ENCODE data around the gene KCNT2. TPM values are rescaled to one million over a fixed set of nuclear protein-coding genes. Genes with fewer than 3 reads are reported as not detected.

KCNT2 gene
- total RNA-seq, 4 donors from 2014 or later = 0.18 to 3.3 (median 2.0) TPM

- Histone ChIP-seq H3K9me3 (no peaks in the 10 kb centered on the region), H3K4me3 (no peak overlapping the region), H3K4me1 (no peaks in the 10 kb centered on the region), H3K36me3 (no peaks in the 10 kb centered on the region), H3K27ac (no peak overlapping the region), H3K27me3 (no peaks in the 10 kb centered on the region)
- peak in 4 of 6 experiments; percentile 13 to 53 (median 40) for TF ChIP-seq CTCF (IDR thresholded peaks at IDR 0.05)
- TF ChIP-seq POLR2A (IDR thresholded peaks at IDR 0.05) = no peak
- no peak for DNase-seq
Observed at GRCh38 chr1:196355206-196355786, 252.9 kb downstream of the KCNT2 start.

- H3K36me3 ChIP-seq = no peaks in the 10 kb centered on the region
- no peaks in the 10 kb centered on the region for H3K4me1 ChIP-seq
- no peak for DNase-seq
- no peaks in the 10 kb centered on the region for H3K27me3 ChIP-seq
- no peak overlapping the region for H3K4me3 ChIP-seq
- H3K27ac ChIP-seq = no peak overlapping the region
- TF ChIP-seq POLR2A (IDR thresholded peaks at IDR 0.05) (no peak), CTCF (IDR thresholded peaks at IDR 0.05) (no peak)
- no peaks in the 10 kb centered on the region for H3K9me3 ChIP-seq
Observed at GRCh38 chr1:196344453-196344852, 263.8 kb downstream of the KCNT2 start.

GRCh38 chr1:196324345-196324744, 283.9 kb downstream of the KCNT2 start:
- H3K27me3 ChIP-seq = no peaks in the 10 kb centered on the region
- no peak overlapping the region for H3K27ac ChIP-seq
- H3K4me1 ChIP-seq = no peaks in the 10 kb centered on the region
- no peaks in the 10 kb centered on the region for H3K9me3 ChIP-seq
- no peak for DNase-seq
- no peak overlapping the region for H3K4me3 ChIP-seq
- H3K36me3 ChIP-seq = no peaks in the 10 kb centered on the region
- no peak for TF ChIP-seq CTCF (IDR thresholded peaks at IDR 0.05)
- TF ChIP-seq POLR2A (IDR thresholded peaks at IDR 0.05) = no peak

- Histone ChIP-seq H3K27me3 (no peaks in the 10 kb centered on the region), H3K27ac (no peak overlapping the region), H3K4me3 (no peak overlapping the region), H3K36me3 (no peaks in the 10 kb centered on the region), H3K4me1 (no peaks in the 10 kb centered on the region), H3K9me3 (no peaks in the 10 kb centered on the region)
- TF ChIP-seq POLR2A (IDR thresholded peaks at IDR 0.05) = no peak
- TF ChIP-seq CTCF (IDR thresholded peaks at IDR 0.05) = no peak
- DNase-seq = no peak
Observed at GRCh38 chr1:196323869-196324268, 284.4 kb downstream of the KCNT2 start.

GRCh38 chr1:196319301-196319700, 288.9 kb downstream of the KCNT2 start:
- no peak for TF ChIP-seq POLR2A (IDR thresholded peaks at IDR 0.05)
- no peak for TF ChIP-seq CTCF (IDR thresholded peaks at IDR 0.05)
- H3K9me3 ChIP-seq = no peaks in the 10 kb centered on the region
- H3K27me3 ChIP-seq = no peaks in the 10 kb centered on the region
- no peaks in the 10 kb centered on the region for H3K4me1 ChIP-seq
- no peak for DNase-seq
- no peak overlapping the region for H3K27ac ChIP-seq
- H3K36me3 ChIP-seq = no peaks in the 10 kb centered on the region
- no peak overlapping the region for H3K4me3 ChIP-seq

All from Peyer's patch (tissue), 4 donors.